Gastroesophageal sphincter (tissue), 3 donors: Measurements from ENCODE around the gene NFATC2.

ENCODE experiments used
- CTCF ChIP-seq, 4 experiments: fragments of 200-600 bp in 2 of 4; fragments of 450-650 bp in 2 of 4; sonication (generic) in 1 of 4; IDR thresholded peaks; one replicate each; pipeline ENCODE4 v1.5.1; 2017 to 2019; ENCODE audit warnings: antibody characterized with exemption in 4 of 4, mild to moderate bottlenecking in 2 of 4, moderate library complexity in 2 of 4
- EP300 ChIP-seq: sonication (generic); formaldehyde crosslinking; IDR thresholded peaks from one replicate; pipeline ENCODE4 v1.6.1; 2017; ENCODE audit warnings: antibody characterized with exemption, mild to moderate bottlenecking
- POLR2A ChIP-seq, 2 donors: fragments of 450-650 bp; IDR thresholded peaks; one replicate each; pipeline ENCODE4 v1.6.1; 2017; ENCODE audit warnings: antibody characterized with exemption in 2 of 2, mild to moderate bottlenecking in 2 of 2, moderate library complexity in 1 of 2
- POLR2AphosphoS5 ChIP-seq: sonication (generic); formaldehyde crosslinking; IDR thresholded peaks from one replicate; pipeline ENCODE4 v1.6.1; 2017; ENCODE audit warnings: antibody characterized with exemption

DNA sequence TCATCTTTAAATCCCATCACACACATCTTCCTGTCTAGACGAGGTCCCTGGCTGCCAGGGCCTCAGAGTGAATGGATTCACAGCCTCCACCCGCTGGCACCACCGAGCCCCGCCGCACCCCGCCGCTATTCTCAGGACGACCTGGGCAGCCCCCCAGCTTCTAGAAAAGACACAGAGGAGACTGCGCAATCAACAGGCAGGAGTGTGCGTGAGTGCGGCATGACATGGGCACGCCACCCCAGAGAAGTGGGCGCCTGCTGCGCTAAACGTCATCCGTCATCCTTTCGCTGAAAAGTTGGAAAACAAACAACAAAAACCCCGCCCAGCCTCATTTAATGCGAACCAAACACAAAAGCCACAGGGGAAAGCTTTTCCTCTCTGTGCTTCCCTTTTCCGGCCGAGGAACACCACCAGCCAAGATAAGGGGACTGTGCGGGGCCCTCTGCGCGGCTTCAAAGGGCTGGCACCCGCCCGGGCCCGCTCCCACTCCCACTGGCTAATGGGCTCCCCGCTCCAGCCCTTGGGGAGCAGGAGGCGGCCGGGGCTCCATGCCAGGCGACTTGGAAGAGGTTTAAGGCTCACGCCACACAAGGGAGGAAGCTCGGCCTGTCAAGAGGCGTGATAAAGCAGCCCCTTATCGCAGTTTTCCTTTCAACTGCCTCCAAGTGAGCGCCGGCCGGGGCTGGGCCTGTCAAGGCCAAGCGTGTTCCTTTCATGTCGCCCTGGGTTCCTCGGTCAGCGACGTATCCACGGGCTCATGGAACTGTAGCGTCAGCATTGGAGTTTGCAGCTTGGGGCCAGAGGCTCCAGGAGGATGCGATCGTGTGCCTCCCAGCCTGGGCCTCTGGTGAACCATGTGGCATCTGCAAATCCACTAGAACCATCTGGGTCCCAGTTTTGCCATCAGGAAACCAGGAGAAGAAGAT lies 50.1 kb downstream of the NFATC2 start:
- no peak for TF ChIP-seq CTCF (IDR thresholded peaks at IDR 0.05)
- no peak for TF ChIP-seq EP300
- no peak for TF ChIP-seq POLR2AphosphoS5
- no peak for TF ChIP-seq POLR2A (IDR thresholded peaks at IDR 0.05)
